Small intestine (tissue), 16 donors: ENCODE results near the gene CRYBA1. TPM values are rescaled to one million over a fixed set of nuclear protein-coding genes. Genes with fewer than 3 reads are reported as not detected.
"Not testable (repeated sequence)": the region's sequence is repeated elsewhere in the genome, so short reads cannot be mapped to it uniquely, and the experiment has no call there.

Source experiments
- DNase-seq, 2 donors: peaks; one replicate each; pipeline versions ENCODE4 v3.0.0 to v3.0.0-alpha.2; 2013
- FAIRE-seq: peaks from 2 replicates; lab custom pipeline; 2012; peaks lifted over from hg19 to GRCh38; lab: Jason Lieb, UNC
- H3K27ac ChIP-seq, 3 donors: one replicate each; pipeline ENCODE4 v1.5.1; 2013; ENCODE audit warnings: low read length in 2 of 3, mild to moderate bottlenecking in 2 of 3, control low read depth in 1 of 3, inconsistent platforms in 1 of 3, low read depth in 1 of 3, moderate library complexity in 1 of 3
- H3K27me3 ChIP-seq, 3 donors: one replicate each; pipeline ENCODE4 v1.6.1; 2013; ENCODE audit warnings: low read length in 3 of 3, inconsistent platforms in 1 of 3; ENCODE audit not compliant: control insufficient read depth in 3 of 3, insufficient read depth in 3 of 3
- H3K36me3 ChIP-seq, 3 donors: one replicate each; pipeline ENCODE4 v1.6.1; 2013; ENCODE audit warnings: low read length in 3 of 3, inconsistent platforms in 1 of 3, low read depth in 1 of 3, mild to moderate bottlenecking in 1 of 3, moderate library complexity in 1 of 3; ENCODE audit not compliant: control insufficient read depth in 3 of 3, insufficient read depth in 2 of 3
- H3K4me1 ChIP-seq, 3 donors: one replicate each; pipeline ENCODE4 v1.6.1; 2013; ENCODE audit warnings: low read length in 2 of 3, inconsistent platforms in 1 of 3, low read depth in 1 of 3, mild to moderate bottlenecking in 1 of 3, moderate library complexity in 1 of 3; ENCODE audit not compliant: control insufficient read depth in 3 of 3, insufficient read depth in 2 of 3
- H3K4me3 ChIP-seq, 3 donors: one replicate each; pipeline ENCODE4 v1.5.1; 2013; ENCODE audit warnings: low read length in 3 of 3, control low read depth in 1 of 3, inconsistent platforms in 1 of 3, low read depth in 1 of 3, mild to moderate bottlenecking in 1 of 3, moderate library complexity in 1 of 3
- H3K9me3 ChIP-seq, 2 donors: one replicate each; pipeline ENCODE4 v1.6.1; 2013; ENCODE audit warnings: low read depth in 1 of 2, low read length in 1 of 2; ENCODE audit not compliant: control insufficient read depth in 2 of 2, insufficient read depth in 1 of 2
- WGBS, 3 donors: extraction: QIAGEN DNeasy Blood & Tissue Kit; methylation state at CpG; one replicate each; pipeline ENCODE4 v1.1.7; 2013; 5-methylcytosine and 5-hydroxymethylcytosine counted together
- long read RNA-seq, 10 donors: transcript quantifications; one replicate each; lab custom pipeline, GENCODE V29; 2026
- polyA plus RNA-seq, 4 donors: library from polyadenylated mRNA; stranded (reverse) in 3 of 4; unstranded in 1 of 4; fragments of 200-250 nt in 3 of 4; fragments of 120-200 nt in 1 of 4; gene quantifications; one replicate each; pipeline versions ENCODE4 v1.2.1 to v1.2.3, GENCODE V29; 2013
- donor health status: healthy with polysubstance abuse.
- donor health status: control.
- donor health status: control.
- donor health status: Bipolar disorder and iron deficiency.
- donor health status: healthy.

Gene CRYBA1
- not detected for polyA plus RNA-seq
- long read RNA-seq, donor 1, result 0 reads
- long read RNA-seq, donor 2, result 0 reads
- long read RNA-seq, donor 3, result 0 reads
- long read RNA-seq, donor 4, result 0 reads
- long read RNA-seq, donor 5, result 0 reads
- long read RNA-seq, donor 6, result 0 reads
- long read RNA-seq, donor 7, result 0 reads
- long read RNA-seq, donor 8, result 0 reads
- long read RNA-seq, donor 9, result 0 reads
- long read RNA-seq, donor 10, result 0 reads

GRCh38 chr17:29246628-29247027 is at the start of gene CRYBA1:
CRYBA1 (plus strand) TSS chr17:29246859; CDS start chr17:29246864, 5 bp downstream.
- H3K4me1 ChIP-seq, result no peaks in the 10 kb centered on the region
- DNase-seq (no peak), FAIRE-seq (no peak)
- no peaks in the 10 kb centered on the region for H3K9me3 ChIP-seq
- H3K36me3 ChIP-seq, result no peaks in the 10 kb centered on the region
- no peak within 1 kb of the TSS for H3K4me3 ChIP-seq
- H3K27me3 ChIP-seq, result no peaks in the 10 kb centered on the region
- WGBS, 3 donors, result 73 to 82% (median 73%) methylated on average over 1 of the region's 1 CpG
- no peak within 1 kb of the TSS for H3K27ac ChIP-seq

- FAIRE-seq (no peak), DNase-seq (no peak)
- H3K27ac ChIP-seq, result no peak overlapping the region
- peaks cover 0 to 5% (median 0%) of the 10 kb centered on the region in 3 donors for H3K27me3 ChIP-seq
- no peaks in the 10 kb centered on the region for H3K36me3 ChIP-seq
- whole genome bisulfite sequencing, 3 donors, result 89 to 93% (median 89%) methylated on average over 16 of the region's 16 CpGs
- H3K4me1 ChIP-seq, result no peaks in the 10 kb centered on the region
- H3K9me3 ChIP-seq, result no peaks in the 10 kb centered on the region
- no peak overlapping the region for H3K4me3 ChIP-seq
Observed at GRCh38 chr17:29197516-29198272, 49.0 kb upstream of the CRYBA1 start.

GRCh38 chr17:29204068-29204804 is 42.4 kb upstream of the CRYBA1 start:
- H3K36me3 ChIP-seq, FAIRE-seq, H3K9me3 ChIP-seq, H3K27me3 ChIP-seq, DNase-seq, H3K4me1 ChIP-seq, H3K27ac ChIP-seq, H3K4me3 ChIP-seq: not testable (repeated sequence)
- 66 to 75% (median 73%) methylated on average over 16 of the region's 16 CpGs for WGBS, 3 donors

- Histone ChIP-seq H3K36me3 (no peaks in the 10 kb centered on the region), H3K4me1 (no peaks in the 10 kb centered on the region), H3K4me3 (no peak overlapping the region), H3K9me3 (no peaks in the 10 kb centered on the region), H3K27ac (no peak overlapping the region), H3K27me3 (no peaks in the 10 kb centered on the region)
- 54 to 77% (median 63%) methylated on average over 2 of the region's 2 CpGs for WGBS, 3 donors
- FAIRE-seq (no peak), DNase-seq (no peak)
Observed at GRCh38 chr17:29205047-29205446, 41.6 kb upstream of the CRYBA1 start.

- DNase-seq, result no peak
- no peaks in the 10 kb centered on the region for H3K9me3 ChIP-seq
- 80 to 81% (median 81%) methylated on average over 2 of the region's 2 CpGs for WGBS, 3 donors
- no peak for FAIRE-seq
- no peak overlapping the region for H3K4me3 ChIP-seq
- H3K4me1 ChIP-seq, result no peaks in the 10 kb centered on the region
- no peaks in the 10 kb centered on the region for H3K36me3 ChIP-seq
- H3K27me3 ChIP-seq, result no peaks in the 10 kb centered on the region
- H3K27ac ChIP-seq, result no peak overlapping the region
Observed at GRCh38 chr17:29207975-29208374, 38.7 kb upstream of the CRYBA1 start.

GRCh38 chr17:29209073-29209472 is 37.6 kb upstream of the CRYBA1 start:
- WGBS, 3 donors, result 83 to 93% (median 84%) methylated on average over 5 of the region's 5 CpGs
- no peaks in the 10 kb centered on the region for H3K9me3 ChIP-seq
- DNase-seq (no peak), FAIRE-seq (no peak)
- H3K4me3 ChIP-seq, result no peak overlapping the region
- no peaks in the 10 kb centered on the region for H3K36me3 ChIP-seq
- no peak overlapping the region for H3K27ac ChIP-seq
- no peaks in the 10 kb centered on the region for H3K27me3 ChIP-seq
- no peaks in the 10 kb centered on the region for H3K4me1 ChIP-seq

GRCh38 chr17:29210879-29211278 is 35.8 kb upstream of the CRYBA1 start:
- DNase-seq (no peak), FAIRE-seq (no peak)
- Histone ChIP-seq H3K36me3 (no peaks in the 10 kb centered on the region), H3K27me3 (no peaks in the 10 kb centered on the region), H3K9me3 (no peaks in the 10 kb centered on the region), H3K27ac (no peak overlapping the region), H3K4me3 (no peak overlapping the region), H3K4me1 (no peaks in the 10 kb centered on the region)
- 59 to 74% (median 72%) methylated on average over 2 of the region's 2 CpGs for WGBS, 3 donors

GRCh38 chr17:29212094-29212631 is 34.5 kb upstream of the CRYBA1 start:
- DNase-seq (no peak), FAIRE-seq (no peak)
- Histone ChIP-seq H3K4me1 (no peaks in the 10 kb centered on the region), H3K27ac (no peak overlapping the region), H3K36me3 (no peaks in the 10 kb centered on the region), H3K4me3 (no peak overlapping the region), H3K27me3 (no peaks in the 10 kb centered on the region), H3K9me3 (no peaks in the 10 kb centered on the region)
- 92 to 100% (median 100%) methylated on average over 1 of the region's 1 CpG for WGBS, 3 donors
